ENCODE data around the gene ACMSD.

The ACMSD gene
- long read RNA-seq: 0 reads

DNA sequence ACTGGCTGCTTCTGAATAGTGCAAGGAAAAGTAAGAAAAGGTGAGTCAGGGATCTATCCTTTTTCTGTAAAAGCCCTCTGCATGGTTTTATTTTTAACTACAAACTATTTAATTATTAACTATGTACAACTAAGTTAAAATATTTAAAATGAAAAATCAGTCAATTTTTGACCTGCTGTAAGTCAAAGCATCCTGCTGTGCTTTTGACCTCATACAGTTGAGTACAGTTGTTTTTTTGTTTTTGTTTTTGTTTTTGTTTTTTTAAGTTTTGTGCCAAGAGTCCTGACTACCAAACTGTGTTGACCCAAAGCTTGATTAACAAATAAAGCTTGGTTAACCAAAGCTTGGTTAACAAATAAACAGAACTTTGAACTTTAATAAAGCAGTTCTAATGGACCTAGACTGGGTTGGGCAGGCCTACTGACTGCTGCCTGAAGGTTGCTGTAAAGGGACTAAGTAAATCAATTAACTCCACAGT is at the start of gene ACMSD:
TSS of gene ACMSD (plus strand) at position 474 of the 478 bp plus-strand sequence. CDS start 67 bp downstream, outside the sequence.
- no peak within 1 kb of the TSS for H3K27ac ChIP-seq (replicated peaks)

DNA sequence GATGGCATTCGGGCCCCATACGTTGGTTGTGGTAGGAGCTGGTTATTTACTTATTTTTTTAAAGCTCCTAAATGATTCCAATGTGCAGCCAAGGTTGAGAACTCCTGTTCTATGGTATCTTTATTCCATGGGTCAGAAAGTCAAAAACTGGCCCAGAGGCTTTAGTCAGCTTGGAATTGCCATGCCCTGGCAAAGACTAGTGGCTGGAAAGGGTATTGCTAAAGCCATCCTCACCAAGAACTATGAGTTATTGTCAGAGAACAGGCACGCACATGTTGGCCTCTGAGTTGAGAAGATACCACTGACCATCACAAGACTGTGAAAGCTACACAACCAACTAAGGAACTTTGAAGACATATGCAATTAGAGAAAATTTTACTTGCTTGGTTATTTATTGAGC is 47.9 kb upstream of the ACMSD start:
- no peaks in the 10 kb centered on the region for H3K27me3 ChIP-seq (ENCODE audit: insufficient read depth, poor library complexity, severe bottlenecking)
- TF ChIP-seq SPI1 (IDR thresholded peaks at IDR 0.05; ENCODE audit: borderline replicate concordance, low read depth) (no peak), POLR2AphosphoS5 (IDR thresholded peaks at IDR 0.05; ENCODE audit: low read depth) (no peak), GABPA (IDR thresholded peaks at IDR 0.05; ENCODE audit: low read depth) (no peak)
- TF ChIP-seq, protein P1, sequence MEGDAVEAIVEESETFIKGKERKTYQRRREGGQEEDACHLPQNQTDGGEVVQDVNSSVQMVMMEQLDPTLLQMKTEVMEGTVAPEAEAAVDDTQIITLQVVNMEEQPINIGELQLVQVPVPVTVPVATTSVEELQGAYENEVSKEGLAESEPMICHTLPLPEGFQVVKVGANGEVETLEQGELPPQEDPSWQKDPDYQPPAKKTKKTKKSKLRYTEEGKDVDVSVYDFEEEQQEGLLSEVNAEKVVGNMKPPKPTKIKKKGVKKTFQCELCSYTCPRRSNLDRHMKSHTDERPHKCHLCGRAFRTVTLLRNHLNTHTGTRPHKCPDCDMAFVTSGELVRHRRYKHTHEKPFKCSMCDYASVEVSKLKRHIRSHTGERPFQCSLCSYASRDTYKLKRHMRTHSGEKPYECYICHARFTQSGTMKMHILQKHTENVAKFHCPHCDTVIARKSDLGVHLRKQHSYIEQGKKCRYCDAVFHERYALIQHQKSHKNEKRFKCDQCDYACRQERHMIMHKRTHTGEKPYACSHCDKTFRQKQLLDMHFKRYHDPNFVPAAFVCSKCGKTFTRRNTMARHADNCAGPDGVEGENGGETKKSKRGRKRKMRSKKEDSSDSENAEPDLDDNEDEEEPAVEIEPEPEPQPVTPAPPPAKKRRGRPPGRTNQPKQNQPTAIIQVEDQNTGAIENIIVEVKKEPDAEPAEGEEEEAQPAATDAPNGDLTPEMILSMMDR (IDR thresholded peaks at IDR 0.05; ENCODE audit: insufficient read depth, low read length): no peak
- TF ChIP-seq, protein P2, sequence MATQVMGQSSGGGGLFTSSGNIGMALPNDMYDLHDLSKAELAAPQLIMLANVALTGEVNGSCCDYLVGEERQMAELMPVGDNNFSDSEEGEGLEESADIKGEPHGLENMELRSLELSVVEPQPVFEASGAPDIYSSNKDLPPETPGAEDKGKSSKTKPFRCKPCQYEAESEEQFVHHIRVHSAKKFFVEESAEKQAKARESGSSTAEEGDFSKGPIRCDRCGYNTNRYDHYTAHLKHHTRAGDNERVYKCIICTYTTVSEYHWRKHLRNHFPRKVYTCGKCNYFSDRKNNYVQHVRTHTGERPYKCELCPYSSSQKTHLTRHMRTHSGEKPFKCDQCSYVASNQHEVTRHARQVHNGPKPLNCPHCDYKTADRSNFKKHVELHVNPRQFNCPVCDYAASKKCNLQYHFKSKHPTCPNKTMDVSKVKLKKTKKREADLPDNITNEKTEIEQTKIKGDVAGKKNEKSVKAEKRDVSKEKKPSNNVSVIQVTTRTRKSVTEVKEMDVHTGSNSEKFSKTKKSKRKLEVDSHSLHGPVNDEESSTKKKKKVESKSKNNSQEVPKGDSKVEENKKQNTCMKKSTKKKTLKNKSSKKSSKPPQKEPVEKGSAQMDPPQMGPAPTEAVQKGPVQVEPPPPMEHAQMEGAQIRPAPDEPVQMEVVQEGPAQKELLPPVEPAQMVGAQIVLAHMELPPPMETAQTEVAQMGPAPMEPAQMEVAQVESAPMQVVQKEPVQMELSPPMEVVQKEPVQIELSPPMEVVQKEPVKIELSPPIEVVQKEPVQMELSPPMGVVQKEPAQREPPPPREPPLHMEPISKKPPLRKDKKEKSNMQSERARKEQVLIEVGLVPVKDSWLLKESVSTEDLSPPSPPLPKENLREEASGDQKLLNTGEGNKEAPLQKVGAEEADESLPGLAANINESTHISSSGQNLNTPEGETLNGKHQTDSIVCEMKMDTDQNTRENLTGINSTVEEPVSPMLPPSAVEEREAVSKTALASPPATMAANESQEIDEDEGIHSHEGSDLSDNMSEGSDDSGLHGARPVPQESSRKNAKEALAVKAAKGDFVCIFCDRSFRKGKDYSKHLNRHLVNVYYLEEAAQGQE (IDR thresholded peaks at IDR 0.05; ENCODE audit: insufficient replicate concordance, low read depth): no peak
- H3K27ac ChIP-seq (replicated peaks): no peak overlapping the region
- no peak overlapping the region for H3K4me3 ChIP-seq (replicated peaks; ENCODE audit: insufficient read depth, low read length)
- no peak for DNase-seq (ENCODE audit: low read depth in 1 of 2, low spot score in 1 of 2)

More for the DNA sequence above, at the start of gene ACMSD:
- no peak for DNase-seq (ENCODE audit: low read depth in 1 of 2, low spot score in 1 of 2)
- no peak for TF ChIP-seq POLR2AphosphoS5 (IDR thresholded peaks at IDR 0.05; ENCODE audit: low read depth)
- TF ChIP-seq SPI1 (IDR thresholded peaks at IDR 0.05; ENCODE audit: borderline replicate concordance, low read depth): no peak
- TF ChIP-seq GABPA (IDR thresholded peaks at IDR 0.05; ENCODE audit: low read depth): no peak
- TF ChIP-seq, protein P1 (IDR thresholded peaks at IDR 0.05; ENCODE audit: insufficient read depth, low read length): no peak
- TF ChIP-seq, protein P2 (IDR thresholded peaks at IDR 0.05; ENCODE audit: insufficient replicate concordance, low read depth): no peak
- H3K27me3 ChIP-seq (ENCODE audit: insufficient read depth, poor library complexity, severe bottlenecking): peaks cover 8% of the 10 kb centered on the region
- H3K4me3 ChIP-seq (replicated peaks; ENCODE audit: insufficient read depth, low read length): no peak within 1 kb of the TSS

DNA sequence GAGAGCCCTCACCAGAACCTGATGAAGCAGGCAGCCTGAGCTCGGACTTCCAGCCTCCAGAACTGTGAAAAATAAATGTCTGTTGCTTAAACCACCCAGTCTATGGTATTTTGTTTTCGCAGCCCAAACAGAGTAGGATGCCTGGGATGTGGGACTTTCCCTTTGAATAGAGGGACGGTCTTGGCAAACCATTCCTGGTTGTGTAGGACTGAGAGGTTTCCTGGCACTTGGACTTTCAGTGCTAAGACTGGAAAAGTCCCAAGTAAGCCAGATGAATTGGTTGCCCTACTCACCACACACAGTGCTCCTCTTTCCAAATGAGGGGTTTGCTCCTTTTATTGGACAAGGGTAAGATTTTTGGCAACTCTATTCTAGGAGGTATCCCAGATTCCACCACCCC is 46.8 kb upstream of the ACMSD start:
- Histone ChIP-seq H3K4me3 (replicated peaks; ENCODE audit: insufficient read depth, low read length) (no peak overlapping the region), H3K27ac (replicated peaks) (no peak overlapping the region), H3K27me3 (ENCODE audit: insufficient read depth, poor library complexity, severe bottlenecking) (no peaks in the 10 kb centered on the region)
- TF ChIP-seq, protein P2 (IDR thresholded peaks at IDR 0.05; ENCODE audit: insufficient replicate concordance, low read depth): no peak
- TF ChIP-seq POLR2AphosphoS5 (IDR thresholded peaks at IDR 0.05; ENCODE audit: low read depth): no peak
- no peak for TF ChIP-seq GABPA (IDR thresholded peaks at IDR 0.05; ENCODE audit: low read depth)
- TF ChIP-seq, protein P1 (IDR thresholded peaks at IDR 0.05; ENCODE audit: insufficient read depth, low read length): no peak
- no peak for TF ChIP-seq SPI1 (IDR thresholded peaks at IDR 0.05; ENCODE audit: borderline replicate concordance, low read depth)
- DNase-seq (ENCODE audit: low read depth in 1 of 2, low spot score in 1 of 2): no peak

Data from HL-60 (cell line).